AG08396 (cell line): ENCODE results near the gene PRG3.
"Not testable (repeated sequence)": the region's sequence is repeated elsewhere in the genome, so short reads cannot be mapped to it uniquely, and the experiment has no call there.

Experiments
- DNase-seq: peaks from one replicate; pipeline ENCODE4 v3.0.0; 2012; ENCODE audit warnings: low spot score, mixed read lengths

The PRG3 gene

GRCh38 chr11:57336856-57337255 is 44.1 kb downstream of the PRG3 start:
- DNase-seq = not testable (repeated sequence)

- no peak for DNase-seq
Observed at GRCh38 chr11:57336111-57336666, 44.8 kb downstream of the PRG3 start.

- DNase-seq = peak; percentile 93
Observed at GRCh38 chr11:57335343-57336110, 45.4 kb downstream of the PRG3 start, which contains the start of gene SSRP1. SSRP1 (minus strand) TSS chr11:57335892; CDS start chr11:57335121, 771 bp downstream.

GRCh38 chr11:57335023-57335342 is 46.0 kb downstream of the PRG3 start:
- DNase-seq = no peak

- DNase-seq = no peak
Observed at GRCh38 chr11:57332694-57333440, 48.1 kb downstream of the PRG3 start.

GRCh38 chr11:57331720-57332119 is 49.2 kb downstream of the PRG3 start:
- no peak for DNase-seq

- no peak for DNase-seq
Observed at GRCh38 chr11:57330029-57330428, 50.9 kb downstream of the PRG3 start.

GRCh38 chr11:57327721-57328120 is 53.2 kb downstream of the PRG3 start:
- DNase-seq = no peak
